Measurements from ENCODE around the gene ZNF653.

DNA sequence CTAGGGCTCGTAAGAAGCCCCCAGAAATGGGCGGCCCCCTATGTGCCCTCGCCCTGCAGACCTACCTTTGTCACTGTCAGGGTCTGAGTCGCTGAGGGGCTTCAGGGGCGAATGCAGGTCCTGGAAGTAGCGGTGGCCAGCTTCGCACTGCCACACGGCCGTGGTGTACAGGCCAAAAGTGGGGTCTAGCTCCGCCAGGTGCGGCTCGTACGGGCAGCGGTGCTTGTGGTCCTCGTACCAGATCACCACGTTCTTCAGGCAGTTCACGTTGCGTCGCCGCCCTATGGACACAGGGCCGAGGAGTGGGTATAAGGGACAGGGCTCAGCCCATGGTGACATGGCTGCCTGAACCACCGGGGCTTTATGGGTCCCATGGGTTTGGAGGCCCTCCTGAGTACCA is 9.8 kb downstream of the ZNF653 start:
- TF ChIP-seq SIN3A (conservative IDR thresholded peaks at IDR 0.05 in 1 of 2, IDR thresholded peaks at IDR 0.05 in 1 of 2; ENCODE audit: low read depth in 1 of 2, low read length in 2 of 2), result no peak
- no peak for TF ChIP-seq TAF1 (IDR thresholded peaks at IDR 0.05; ENCODE audit: low read depth, low read length)
- TF ChIP-seq CREB1 (IDR thresholded peaks at IDR 0.05), result no peak
- TF ChIP-seq, protein P1, sequence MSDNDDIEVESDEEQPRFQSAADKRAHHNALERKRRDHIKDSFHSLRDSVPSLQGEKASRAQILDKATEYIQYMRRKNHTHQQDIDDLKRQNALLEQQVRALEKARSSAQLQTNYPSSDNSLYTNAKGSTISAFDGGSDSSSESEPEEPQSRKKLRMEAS (IDR thresholded peaks at IDR 0.05), result no peak
- no peak for TF ChIP-seq SRF (IDR thresholded peaks at IDR 0.05; ENCODE audit: low read depth, low read length)
- TF ChIP-seq, protein P2, sequence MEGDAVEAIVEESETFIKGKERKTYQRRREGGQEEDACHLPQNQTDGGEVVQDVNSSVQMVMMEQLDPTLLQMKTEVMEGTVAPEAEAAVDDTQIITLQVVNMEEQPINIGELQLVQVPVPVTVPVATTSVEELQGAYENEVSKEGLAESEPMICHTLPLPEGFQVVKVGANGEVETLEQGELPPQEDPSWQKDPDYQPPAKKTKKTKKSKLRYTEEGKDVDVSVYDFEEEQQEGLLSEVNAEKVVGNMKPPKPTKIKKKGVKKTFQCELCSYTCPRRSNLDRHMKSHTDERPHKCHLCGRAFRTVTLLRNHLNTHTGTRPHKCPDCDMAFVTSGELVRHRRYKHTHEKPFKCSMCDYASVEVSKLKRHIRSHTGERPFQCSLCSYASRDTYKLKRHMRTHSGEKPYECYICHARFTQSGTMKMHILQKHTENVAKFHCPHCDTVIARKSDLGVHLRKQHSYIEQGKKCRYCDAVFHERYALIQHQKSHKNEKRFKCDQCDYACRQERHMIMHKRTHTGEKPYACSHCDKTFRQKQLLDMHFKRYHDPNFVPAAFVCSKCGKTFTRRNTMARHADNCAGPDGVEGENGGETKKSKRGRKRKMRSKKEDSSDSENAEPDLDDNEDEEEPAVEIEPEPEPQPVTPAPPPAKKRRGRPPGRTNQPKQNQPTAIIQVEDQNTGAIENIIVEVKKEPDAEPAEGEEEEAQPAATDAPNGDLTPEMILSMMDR (IDR thresholded peaks at IDR 0.05; ENCODE audit: control extremely low read depth in 1 of 3, insufficient read depth in 1 of 3, low read depth in 1 of 3, low read length in 3 of 3), result no peak
- TF ChIP-seq POLR2A (IDR thresholded peaks at IDR 0.05; ENCODE audit: control extremely low read depth in 1 of 2, low read depth in 2 of 2, low read length in 2 of 2), result no peak
- no peak for TF ChIP-seq RFX5 (IDR thresholded peaks at IDR 0.05; ENCODE audit: borderline replicate concordance, low read depth, low read length)
- TF ChIP-seq, protein P3, sequence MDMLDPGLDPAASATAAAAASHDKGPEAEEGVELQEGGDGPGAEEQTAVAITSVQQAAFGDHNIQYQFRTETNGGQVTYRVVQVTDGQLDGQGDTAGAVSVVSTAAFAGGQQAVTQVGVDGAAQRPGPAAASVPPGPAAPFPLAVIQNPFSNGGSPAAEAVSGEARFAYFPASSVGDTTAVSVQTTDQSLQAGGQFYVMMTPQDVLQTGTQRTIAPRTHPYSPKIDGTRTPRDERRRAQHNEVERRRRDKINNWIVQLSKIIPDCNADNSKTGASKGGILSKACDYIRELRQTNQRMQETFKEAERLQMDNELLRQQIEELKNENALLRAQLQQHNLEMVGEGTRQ (IDR thresholded peaks at IDR 0.05; ENCODE audit: low read length), result no peak
- TF ChIP-seq TEAD4 (IDR thresholded peaks at IDR 0.05; ENCODE audit: low read depth, low read length), result no peak
- no peak for TF ChIP-seq EP300 (IDR thresholded peaks at IDR 0.05; ENCODE audit: borderline replicate concordance in 1 of 2, low read depth in 2 of 2, low read length in 2 of 2)
- no peak for TF ChIP-seq ZNF274 (IDR thresholded peaks at IDR 0.05; ENCODE audit: borderline replicate concordance, extremely low read depth, low read length)
- TF ChIP-seq SUZ12 (IDR thresholded peaks at IDR 0.05; ENCODE audit: low read length), result no peak
- TF ChIP-seq KDM1A (IDR thresholded peaks at IDR 0.05; ENCODE audit: borderline replicate concordance, low read length), result no peak
